Measurements from ENCODE around the gene AKR1A1.
A peak's percentile ranks its signal among the peaks of the same experiment; 100 is the strongest.
"Not testable (repeated sequence)": the region's sequence is repeated elsewhere in the genome, so short reads cannot be mapped to it uniquely, and the experiment has no call there.

AKR1A1 gene

GRCh38 chr1:45550401-45551351 is at the start of gene AKR1A1:
AKR1A1 (plus strand) TSS chr1:45550826; CDS start chr1:45561795, 10,969 bp downstream.
- DNase-seq (ENCODE audit: low spot score), result peak; percentile 87

GRCh38 chr1:45501505-45501859 is 49.1 kb upstream of the AKR1A1 start:
- no peak for DNase-seq (ENCODE audit: low spot score)

- no peak for DNase-seq (ENCODE audit: low spot score)
Observed at GRCh38 chr1:45503462-45504360, 46.9 kb upstream of the AKR1A1 start.

- DNase-seq (ENCODE audit: low spot score), result no peak
Observed at GRCh38 chr1:45507195-45507594, 43.4 kb upstream of the AKR1A1 start.

- no peak for DNase-seq (ENCODE audit: low spot score)
Observed at GRCh38 chr1:45507893-45508292, 42.7 kb upstream of the AKR1A1 start.

- no peak for DNase-seq (ENCODE audit: low spot score)
Observed at GRCh38 chr1:45508295-45509151, 42.1 kb upstream of the AKR1A1 start.

- DNase-seq (ENCODE audit: low spot score), result no peak
Observed at GRCh38 chr1:45510036-45510971, 40.3 kb upstream of the AKR1A1 start.

GRCh38 chr1:45510972-45511527 is 39.6 kb upstream of the AKR1A1 start:
- no peak for DNase-seq (ENCODE audit: low spot score)

- peak; percentile 56 for DNase-seq (ENCODE audit: low spot score)
Observed at GRCh38 chr1:45512641-45513054, 38.0 kb upstream of the AKR1A1 start.

- DNase-seq (ENCODE audit: low spot score), result not testable (repeated sequence)
Observed at GRCh38 chr1:45513532-45514260, 36.9 kb upstream of the AKR1A1 start.

GRCh38 chr1:45516036-45516435 is 34.6 kb upstream of the AKR1A1 start:
- DNase-seq (ENCODE audit: low spot score), result no peak

- DNase-seq (ENCODE audit: low spot score), result no peak
Observed at GRCh38 chr1:45516465-45516864, 34.2 kb upstream of the AKR1A1 start.

- DNase-seq (ENCODE audit: low spot score), result not testable (repeated sequence)
Observed at GRCh38 chr1:45518366-45518765, 32.3 kb upstream of the AKR1A1 start.

- no peak for DNase-seq (ENCODE audit: low spot score)
Observed at GRCh38 chr1:45518910-45519309, 31.7 kb upstream of the AKR1A1 start.

- DNase-seq (ENCODE audit: low spot score), result not testable (repeated sequence)
Observed at GRCh38 chr1:45519774-45520173, 30.9 kb upstream of the AKR1A1 start.

- DNase-seq (ENCODE audit: low spot score), result peak; percentile 96
Observed at GRCh38 chr1:45521413-45522323, 29.0 kb upstream of the AKR1A1 start, which contains the start of gene PRDX1. PRDX1 (minus strand) TSS chr1:45521884; CDS start chr1:45519043, 2,841 bp downstream.

- DNase-seq (ENCODE audit: low spot score), result peak; percentile 37
Observed at GRCh38 chr1:45522324-45523104, 28.1 kb upstream of the AKR1A1 start.

Measured in AG08396 (cell line).